CD4-positive, alpha-beta T cell treated with Interleukin-6 at 100 ng/mL for 8 hours (primary cell): ENCODE results near the gene OTOGL.
"Not testable (repeated sequence)": the region's sequence is repeated elsewhere in the genome, so short reads cannot be mapped to it uniquely, and the experiment has no call there.

Source experiments
- DNase-seq: peaks from one replicate; pipeline ENCODE4 v3.0.0-alpha.2; 2020; ENCODE audit warnings: mixed read lengths, low spot score

OTOGL gene

GRCh38 chr12:80188576-80188975 lies 89.2 kb downstream of the OTOGL start:
- DNase-seq, result no peak

- DNase-seq, result no peak
These were observed 89.9 kb downstream of the OTOGL start for GRCh38 chr12:80189241-80189640.

GRCh38 chr12:80190001-80190400 lies 90.7 kb downstream of the OTOGL start:
- no peak for DNase-seq

- no peak for DNase-seq
These were observed 92.8 kb downstream of the OTOGL start for GRCh38 chr12:80192087-80192486.

GRCh38 chr12:80193865-80194264 lies 94.5 kb downstream of the OTOGL start:
- no peak for DNase-seq

DNA sequence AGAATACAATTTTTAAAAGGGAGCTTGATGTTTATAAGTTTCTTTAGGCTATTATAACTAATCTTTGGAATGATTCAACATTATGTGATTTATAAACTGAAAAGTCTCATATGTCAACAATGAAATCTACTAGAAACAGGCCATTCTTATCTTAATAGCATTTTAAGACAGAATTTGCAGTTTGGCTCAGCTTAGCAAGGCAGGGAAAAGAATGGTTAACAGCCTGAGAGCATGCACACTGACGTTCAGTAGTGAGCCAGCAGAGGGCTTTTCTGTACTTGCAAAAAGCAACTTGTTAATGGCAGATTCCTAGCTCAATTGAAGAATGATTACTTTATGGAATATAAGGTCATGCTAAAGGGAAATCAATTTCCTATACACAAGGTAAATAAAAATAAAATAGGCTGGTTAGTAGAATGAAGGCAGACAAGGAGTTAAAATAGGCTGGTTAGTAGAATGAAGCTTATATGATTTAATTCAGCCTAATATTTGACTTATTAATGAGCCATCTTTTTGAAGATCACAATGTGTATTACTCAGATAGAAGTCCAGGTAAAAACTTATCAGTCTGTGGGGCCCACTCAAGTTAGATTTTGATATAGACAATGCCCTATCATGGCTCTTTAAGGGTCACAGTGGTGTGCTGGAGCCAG lies 95.9 kb downstream of the OTOGL start:
- no peak for DNase-seq

DNA sequence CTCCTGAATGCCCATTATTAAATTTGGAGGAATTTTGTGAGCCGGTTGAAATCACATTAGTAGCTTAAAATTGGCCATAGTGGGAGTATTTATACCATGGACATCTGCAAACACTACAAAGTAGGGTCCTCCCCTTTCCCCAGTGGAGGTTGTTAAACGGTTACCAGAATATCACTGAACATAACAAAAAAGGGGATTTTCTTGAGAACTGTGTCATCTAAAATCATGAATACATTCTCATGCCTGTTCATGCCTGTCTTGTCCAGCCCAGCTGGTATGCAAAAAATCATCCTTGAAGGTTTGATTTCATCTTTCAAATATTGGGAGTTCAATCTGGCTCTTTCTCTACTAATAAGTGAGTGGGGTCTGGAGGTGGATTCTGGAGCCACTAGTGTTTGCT lies 96.4 kb downstream of the OTOGL start:
- DNase-seq, result no peak

GRCh38 chr12:80196419-80196818 lies 97.1 kb downstream of the OTOGL start:
- no peak for DNase-seq

DNA sequence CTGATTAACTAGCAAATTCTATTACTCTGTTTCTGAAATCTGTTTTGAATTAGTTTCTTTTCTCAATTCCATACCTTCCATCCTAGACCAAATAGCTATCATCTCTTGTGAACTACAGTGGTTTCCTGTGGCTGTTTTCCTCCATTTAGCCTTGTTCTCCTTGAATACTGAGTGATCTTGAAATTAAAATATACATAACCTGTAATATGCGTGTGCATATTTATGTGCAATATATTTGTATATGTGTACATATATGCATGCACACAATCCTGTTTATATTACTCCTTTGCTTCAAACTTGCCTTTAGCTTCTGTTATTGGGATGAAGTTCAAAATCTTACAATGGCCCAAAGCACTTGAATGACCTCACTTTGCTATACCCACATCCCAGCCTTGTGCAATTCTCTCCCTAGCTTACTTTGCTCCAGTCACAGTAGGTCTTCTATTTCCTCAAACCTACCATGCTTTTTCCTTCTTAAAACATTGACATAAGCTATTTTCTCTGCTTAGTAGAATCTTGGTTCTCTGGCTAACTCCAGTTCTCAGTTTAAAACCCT lies 99.5 kb downstream of the OTOGL start:
- no peak for DNase-seq

DNA sequence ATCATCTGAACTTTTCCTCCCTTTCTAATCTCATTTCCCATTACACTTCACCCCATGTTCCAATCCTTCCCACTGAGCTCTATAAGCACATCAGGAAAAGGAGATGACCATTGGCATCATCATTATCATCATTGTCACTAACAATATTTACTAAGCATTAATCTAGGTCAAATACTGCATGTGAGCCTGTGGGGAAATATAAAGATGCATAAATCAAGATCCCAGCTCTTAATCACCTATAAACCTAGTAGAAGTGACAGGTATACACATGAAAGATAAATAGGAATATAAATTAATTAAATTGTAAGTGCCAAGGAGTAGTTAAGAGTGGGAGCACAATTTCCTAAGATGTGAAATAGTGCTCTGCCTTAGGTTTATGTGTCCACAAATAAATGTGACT lies 100.6 kb downstream of the OTOGL start:
- DNase-seq, result no peak

GRCh38 chr12:80200414-80200813 lies 101.1 kb downstream of the OTOGL start:
- no peak for DNase-seq

DNA sequence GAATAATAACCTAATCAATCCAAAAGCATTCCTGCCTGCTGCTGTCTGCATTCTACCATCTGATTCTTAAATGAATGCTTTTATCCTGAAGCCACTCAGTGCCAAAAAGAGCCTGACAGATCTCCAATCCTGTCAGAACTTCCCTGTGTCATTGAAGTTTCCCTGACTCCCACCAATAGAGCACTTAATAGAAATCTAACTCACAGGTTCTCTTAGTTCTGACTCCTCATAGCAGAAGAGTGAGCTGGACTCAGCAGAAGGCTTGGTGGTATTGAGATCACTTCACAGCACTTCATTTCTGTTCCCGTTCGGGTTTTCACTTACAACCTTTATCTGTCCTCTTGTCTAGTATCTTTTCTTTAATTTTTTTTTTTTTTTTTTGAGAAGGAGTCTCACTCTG lies 102.6 kb downstream of the OTOGL start:
- no peak for DNase-seq

DNA sequence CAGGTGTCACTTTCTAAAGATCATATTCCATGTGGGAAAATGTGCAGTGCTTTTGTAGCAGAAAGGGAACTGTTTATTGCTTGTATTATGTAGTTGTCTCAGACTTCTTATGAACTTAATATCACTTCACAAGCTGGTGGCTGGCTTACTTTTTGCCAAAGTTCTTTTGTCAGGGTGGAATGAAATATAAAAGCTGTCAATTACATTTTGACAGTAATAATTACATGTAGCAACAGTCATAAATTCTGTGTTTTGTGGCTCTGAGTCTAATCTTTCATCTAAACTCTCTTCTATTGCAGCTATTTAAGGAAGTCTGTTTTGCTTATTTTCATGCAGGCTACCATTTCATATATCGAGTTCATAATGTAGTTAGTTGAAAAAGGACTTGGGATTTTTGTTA lies 106.6 kb downstream of the OTOGL start:
- no peak for DNase-seq

- no peak for DNase-seq
These were observed 108.7 kb downstream of the OTOGL start for GRCh38 chr12:80208071-80208470.

GRCh38 chr12:80211671-80212070 lies 112.3 kb downstream of the OTOGL start:
- DNase-seq, result no peak

GRCh38 chr12:80212938-80213645 lies 113.8 kb downstream of the OTOGL start:
- DNase-seq, result no peak

DNA sequence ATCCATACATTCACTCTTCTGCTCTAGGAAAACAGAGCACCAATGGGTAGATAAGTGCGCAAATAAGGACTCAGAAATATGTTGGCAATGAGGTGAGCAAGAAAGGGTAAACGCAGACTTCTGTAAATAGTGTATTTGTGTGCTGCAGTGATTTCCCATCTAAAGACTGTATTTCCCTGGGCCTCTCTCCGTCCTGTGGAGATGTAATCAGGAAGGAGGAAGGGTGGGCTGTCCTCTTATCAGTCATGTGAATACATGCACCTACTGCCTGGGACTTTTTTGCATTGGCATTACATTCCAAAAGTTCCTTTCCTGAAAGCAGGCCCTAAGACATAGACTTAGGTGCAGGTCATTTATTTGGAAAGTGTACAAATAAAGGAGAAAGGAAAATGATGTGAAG lies 114.5 kb downstream of the OTOGL start:
- no peak for DNase-seq

- no peak for DNase-seq
These were observed 117.7 kb downstream of the OTOGL start for GRCh38 chr12:80217011-80217535.

- DNase-seq, result not testable (repeated sequence)
These were observed 119.6 kb downstream of the OTOGL start for GRCh38 chr12:80218925-80219324.

DNA sequence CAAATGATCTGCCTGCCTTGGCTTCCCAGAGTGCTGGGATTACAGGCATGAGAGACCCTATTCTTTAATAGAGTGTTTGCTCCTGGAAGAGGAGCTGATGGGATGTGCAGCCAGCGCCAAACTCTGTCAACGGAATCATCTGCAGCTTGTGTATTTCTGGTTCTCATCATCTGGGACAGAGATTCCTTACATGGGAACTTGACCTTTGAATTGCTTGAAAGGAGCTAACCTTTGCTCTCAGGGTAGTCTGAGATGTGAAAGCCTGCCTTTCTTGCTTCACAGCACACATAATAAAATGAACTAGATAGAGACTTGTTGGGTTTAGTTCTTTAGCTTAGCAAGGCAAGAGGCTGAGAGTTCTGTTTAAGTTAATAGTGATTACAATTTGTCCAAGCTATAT lies 120.0 kb downstream of the OTOGL start:
- DNase-seq, result no peak

DNA sequence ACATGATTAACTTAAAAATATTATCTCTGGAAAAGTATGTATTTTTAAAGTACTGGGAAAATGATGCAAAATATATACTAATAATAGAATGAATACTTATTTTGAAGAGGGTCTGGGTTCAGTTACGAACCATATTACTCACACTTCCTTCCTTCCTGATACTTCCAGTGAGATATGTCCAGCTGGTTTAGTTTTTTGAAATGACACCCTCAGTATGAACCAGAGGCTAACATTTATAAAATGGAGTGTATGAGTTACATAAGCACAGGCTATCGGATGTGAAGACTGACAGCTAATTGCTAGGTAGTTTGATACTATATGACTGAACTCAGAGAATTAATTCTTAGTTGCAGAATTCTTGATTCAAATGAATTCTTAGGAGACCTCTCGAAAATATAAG lies 122.9 kb downstream of the OTOGL start:
- DNase-seq, result no peak

DNA sequence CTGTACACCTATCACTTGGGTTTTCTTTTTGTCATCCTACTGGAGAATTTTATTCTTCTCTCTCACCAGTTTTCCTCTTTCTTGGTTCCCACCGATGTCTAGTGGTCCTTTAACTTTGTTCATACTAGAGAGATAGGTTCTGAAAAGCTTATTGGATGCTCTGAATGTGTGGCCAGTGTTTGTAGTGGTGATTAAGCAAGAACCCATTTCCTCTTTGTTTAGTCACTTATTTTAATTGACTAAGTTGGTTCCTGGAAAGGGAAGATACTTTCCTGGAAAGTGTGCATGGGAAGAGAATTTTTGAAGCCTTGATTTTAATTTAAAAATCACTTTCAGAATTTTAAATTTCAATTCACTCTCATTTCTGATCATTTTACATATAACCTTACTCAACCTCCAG lies 127.2 kb downstream of the OTOGL start:
- no peak for DNase-seq

- DNase-seq, result not testable (repeated sequence)
These were observed 128.6 kb downstream of the OTOGL start for GRCh38 chr12:80227904-80228303.
